Measurements from ENCODE around the gene RGS6.

Gene RGS6

GRCh38 chr14:72454388-72455160 lies 522.3 kb downstream of the RGS6 start:
- no peak for DNase-seq (ENCODE audit: low read depth, low spot score)
- Histone ChIP-seq H3K9me3 (ENCODE audit: insufficient read depth, low read length) (no peaks in the 10 kb centered on the region), H3K9ac (ENCODE audit: insufficient read length, low read depth) (no peak overlapping the region), H3K36me3 (ENCODE audit: insufficient read depth, insufficient read length, low read length) (no peaks in the 10 kb centered on the region), H3K4me1 (ENCODE audit: insufficient read depth, insufficient read length) (peaks cover 7% of the 10 kb centered on the region), H3K4me3 (ENCODE audit: insufficient read length, low read depth) (no peak overlapping the region), H3K27me3 (ENCODE audit: insufficient read depth, insufficient read length) (no peaks in the 10 kb centered on the region)
- TF ChIP-seq SUZ12 (IDR thresholded peaks at IDR 0.05; ENCODE audit: extremely low read depth, insufficient read depth, insufficient read length) (no peak), YY1 (IDR thresholded peaks at IDR 0.05; ENCODE audit: insufficient read depth, insufficient read length) (no peak), ZNF274 (IDR thresholded peaks at IDR 0.05; ENCODE audit: low read depth, low read length) (no peak)

- TF ChIP-seq YY1 (IDR thresholded peaks at IDR 0.05; ENCODE audit: insufficient read depth, insufficient read length) (no peak), SUZ12 (IDR thresholded peaks at IDR 0.05; ENCODE audit: extremely low read depth, insufficient read depth, insufficient read length) (no peak), ZNF274 (IDR thresholded peaks at IDR 0.05; ENCODE audit: low read depth, low read length) (no peak)
- no peaks in the 10 kb centered on the region for H3K27me3 ChIP-seq (ENCODE audit: insufficient read depth, insufficient read length)
- no peak for DNase-seq (ENCODE audit: low read depth, low spot score)
Measured at GRCh38 chr14:72457641-72458040, 525.4 kb downstream of the RGS6 start.

GRCh38 chr14:72462056-72462455 lies 529.8 kb downstream of the RGS6 start:
- peaks cover 14% of the 10 kb centered on the region for H3K9me3 ChIP-seq (ENCODE audit: insufficient read depth, low read length)
- H3K9ac ChIP-seq (ENCODE audit: insufficient read length, low read depth): no peak overlapping the region
- H3K27me3 ChIP-seq (ENCODE audit: insufficient read depth, insufficient read length): no peaks in the 10 kb centered on the region
- no peak overlapping the region for H3K4me3 ChIP-seq (ENCODE audit: insufficient read length, low read depth)
- no peaks in the 10 kb centered on the region for H3K4me1 ChIP-seq (ENCODE audit: insufficient read depth, insufficient read length)
- TF ChIP-seq ZNF274 (IDR thresholded peaks at IDR 0.05; ENCODE audit: low read depth, low read length) (no peak), SUZ12 (IDR thresholded peaks at IDR 0.05; ENCODE audit: extremely low read depth, insufficient read depth, insufficient read length) (no peak), YY1 (IDR thresholded peaks at IDR 0.05; ENCODE audit: insufficient read depth, insufficient read length) (no peak)
- no peaks in the 10 kb centered on the region for H3K36me3 ChIP-seq (ENCODE audit: insufficient read depth, insufficient read length, low read length)
- no peak for DNase-seq (ENCODE audit: low read depth, low spot score)

More at GRCh38 chr14:72457641-72458040, 525.4 kb downstream of the RGS6 start:
- H3K9ac ChIP-seq (ENCODE audit: insufficient read length, low read depth): no peak overlapping the region
- H3K9me3 ChIP-seq (ENCODE audit: insufficient read depth, low read length): no peaks in the 10 kb centered on the region
- H3K36me3 ChIP-seq (ENCODE audit: insufficient read depth, insufficient read length, low read length): no peaks in the 10 kb centered on the region
- peaks cover 2% of the 10 kb centered on the region for H3K4me1 ChIP-seq (ENCODE audit: insufficient read depth, insufficient read length)
- H3K4me3 ChIP-seq (ENCODE audit: insufficient read length, low read depth): no peak overlapping the region

GRCh38 chr14:72463291-72463866 lies 531.1 kb downstream of the RGS6 start:
- Histone ChIP-seq H3K4me3 (ENCODE audit: insufficient read length, low read depth) (no peak overlapping the region), H3K4me1 (ENCODE audit: insufficient read depth, insufficient read length) (no peaks in the 10 kb centered on the region), H3K9me3 (ENCODE audit: insufficient read depth, low read length) (peaks cover 14% of the 10 kb centered on the region), H3K9ac (ENCODE audit: insufficient read length, low read depth) (no peak overlapping the region), H3K36me3 (ENCODE audit: insufficient read depth, insufficient read length, low read length) (no peaks in the 10 kb centered on the region), H3K27me3 (ENCODE audit: insufficient read depth, insufficient read length) (no peaks in the 10 kb centered on the region)
- no peak for DNase-seq (ENCODE audit: low read depth, low spot score)
- TF ChIP-seq YY1 (IDR thresholded peaks at IDR 0.05; ENCODE audit: insufficient read depth, insufficient read length): no peak
- TF ChIP-seq ZNF274 (IDR thresholded peaks at IDR 0.05; ENCODE audit: low read depth, low read length): no peak
- no peak for TF ChIP-seq SUZ12 (IDR thresholded peaks at IDR 0.05; ENCODE audit: extremely low read depth, insufficient read depth, insufficient read length)

- no peak for TF ChIP-seq ZNF274 (IDR thresholded peaks at IDR 0.05; ENCODE audit: low read depth, low read length)
- no peak for TF ChIP-seq SUZ12 (IDR thresholded peaks at IDR 0.05; ENCODE audit: extremely low read depth, insufficient read depth, insufficient read length)
- no peak for TF ChIP-seq YY1 (IDR thresholded peaks at IDR 0.05; ENCODE audit: insufficient read depth, insufficient read length)
- Histone ChIP-seq H3K27me3 (ENCODE audit: insufficient read depth, insufficient read length) (no peaks in the 10 kb centered on the region), H3K4me1 (ENCODE audit: insufficient read depth, insufficient read length) (no peaks in the 10 kb centered on the region), H3K4me3 (ENCODE audit: insufficient read length, low read depth) (no peak overlapping the region), H3K9me3 (ENCODE audit: insufficient read depth, low read length) (peaks cover 14% of the 10 kb centered on the region), H3K36me3 (ENCODE audit: insufficient read depth, insufficient read length, low read length) (no peaks in the 10 kb centered on the region), H3K9ac (ENCODE audit: insufficient read length, low read depth) (no peak overlapping the region)
- no peak for DNase-seq (ENCODE audit: low read depth, low spot score)
Measured at GRCh38 chr14:72464226-72464625, 532.0 kb downstream of the RGS6 start.

GRCh38 chr14:72466325-72466724 lies 534.1 kb downstream of the RGS6 start:
- Histone ChIP-seq H3K36me3 (ENCODE audit: insufficient read depth, insufficient read length, low read length) (no peaks in the 10 kb centered on the region), H3K9ac (ENCODE audit: insufficient read length, low read depth) (no peak overlapping the region), H3K27me3 (ENCODE audit: insufficient read depth, insufficient read length) (no peaks in the 10 kb centered on the region), H3K9me3 (ENCODE audit: insufficient read depth, low read length) (peaks cover 14% of the 10 kb centered on the region), H3K4me1 (ENCODE audit: insufficient read depth, insufficient read length) (no peaks in the 10 kb centered on the region), H3K4me3 (ENCODE audit: insufficient read length, low read depth) (no peak overlapping the region)
- no peak for DNase-seq (ENCODE audit: low read depth, low spot score)
- no peak for TF ChIP-seq ZNF274 (IDR thresholded peaks at IDR 0.05; ENCODE audit: low read depth, low read length)
- no peak for TF ChIP-seq SUZ12 (IDR thresholded peaks at IDR 0.05; ENCODE audit: extremely low read depth, insufficient read depth, insufficient read length)
- no peak for TF ChIP-seq YY1 (IDR thresholded peaks at IDR 0.05; ENCODE audit: insufficient read depth, insufficient read length)

GRCh38 chr14:72471346-72471745 lies 539.1 kb downstream of the RGS6 start:
- no peak for DNase-seq (ENCODE audit: low read depth, low spot score)
- no peaks in the 10 kb centered on the region for H3K36me3 ChIP-seq (ENCODE audit: insufficient read depth, insufficient read length, low read length)
- H3K9ac ChIP-seq (ENCODE audit: insufficient read length, low read depth): no peak overlapping the region
- TF ChIP-seq ZNF274 (IDR thresholded peaks at IDR 0.05; ENCODE audit: low read depth, low read length) (no peak), YY1 (IDR thresholded peaks at IDR 0.05; ENCODE audit: insufficient read depth, insufficient read length) (no peak), SUZ12 (IDR thresholded peaks at IDR 0.05; ENCODE audit: extremely low read depth, insufficient read depth, insufficient read length) (no peak)
- peaks cover 6% of the 10 kb centered on the region for H3K9me3 ChIP-seq (ENCODE audit: insufficient read depth, low read length)
- no peaks in the 10 kb centered on the region for H3K4me1 ChIP-seq (ENCODE audit: insufficient read depth, insufficient read length)
- H3K4me3 ChIP-seq (ENCODE audit: insufficient read length, low read depth): no peak overlapping the region
- no peaks in the 10 kb centered on the region for H3K27me3 ChIP-seq (ENCODE audit: insufficient read depth, insufficient read length)
